ENCODE data around the gene ZSCAN5A. TPM values are rescaled to one million over a fixed set of nuclear protein-coding genes. Genes with fewer than 3 reads are reported as not detected.
A peak's percentile ranks its signal among the peaks of the same experiment; 100 is the strongest.
"Not testable (repeated sequence)": the region's sequence is repeated elsewhere in the genome, so short reads cannot be mapped to it uniquely, and the experiment has no call there.

ZSCAN5A gene
- total RNA-seq, 1 donor from 2014 or later: 14.8 TPM

- no peaks in the 10 kb centered on the region for H3K9me3 ChIP-seq
- H3K36me3 ChIP-seq: no peaks in the 10 kb centered on the region
- no peak for DNase-seq
- intact Hi-C loops (cut with DNase I): no loop called here
- no peak overlapping the region for H3K27ac ChIP-seq
- H3K27me3 ChIP-seq: no peaks in the 10 kb centered on the region
- no peaks in the 10 kb centered on the region for H3K4me1 ChIP-seq
- no peak overlapping the region for H3K4me3 ChIP-seq
- no peak for TF ChIP-seq CTCF (IDR thresholded peaks at IDR 0.05)
- ATAC-seq: no peak
These were observed 91.2 kb downstream of the ZSCAN5A start for GRCh38 chr19:56223481-56223880.

- no peak for DNase-seq
- H3K27me3 ChIP-seq: no peaks in the 10 kb centered on the region
- no peaks in the 10 kb centered on the region for H3K9me3 ChIP-seq
- no peaks in the 10 kb centered on the region for H3K36me3 ChIP-seq
- no peaks in the 10 kb centered on the region for H3K4me1 ChIP-seq
- no peak for TF ChIP-seq CTCF (IDR thresholded peaks at IDR 0.05)
- intact Hi-C loops (cut with DNase I): no loop called here
- ATAC-seq: no peak
- no peak overlapping the region for H3K4me3 ChIP-seq
- no peak overlapping the region for H3K27ac ChIP-seq
These were observed 91.7 kb downstream of the ZSCAN5A start for GRCh38 chr19:56222901-56223300.

GRCh38 chr19:56221851-56222250, 92.8 kb downstream of the ZSCAN5A start:
- Histone ChIP-seq H3K36me3 (no peaks in the 10 kb centered on the region), H3K27ac (no peak overlapping the region), H3K4me3 (no peak overlapping the region), H3K9me3 (no peaks in the 10 kb centered on the region), H3K4me1 (peaks cover 6% of the 10 kb centered on the region), H3K27me3 (peaks cover 9% of the 10 kb centered on the region)
- intact Hi-C loops (cut with DNase I): no loop called here
- DNase-seq: no peak
- ATAC-seq: no peak
- TF ChIP-seq CTCF (IDR thresholded peaks at IDR 0.05): no peak

GRCh38 chr19:56221442-56221841, 93.2 kb downstream of the ZSCAN5A start:
- H3K4me3 ChIP-seq; intact Hi-C loops (cut with DNase I): not testable (repeated sequence)
- peak; percentile 28 for ATAC-seq

GRCh38 chr19:56218961-56219360, 95.7 kb downstream of the ZSCAN5A start:
- H3K27ac ChIP-seq: no peak overlapping the region
- H3K36me3 ChIP-seq: no peaks in the 10 kb centered on the region
- ATAC-seq: no peak
- no peak for TF ChIP-seq CTCF (IDR thresholded peaks at IDR 0.05)
- intact Hi-C loops (cut with DNase I): no loop called here
- no peak overlapping the region for H3K4me3 ChIP-seq
- peaks cover 9% of the 10 kb centered on the region for H3K27me3 ChIP-seq
- H3K4me1 ChIP-seq: peaks cover 6% of the 10 kb centered on the region
- H3K9me3 ChIP-seq: no peaks in the 10 kb centered on the region
- no peak for DNase-seq

More at GRCh38 chr19:56221442-56221841, 93.2 kb downstream of the ZSCAN5A start:
- DNase-seq, H3K27ac ChIP-seq, H3K4me1 ChIP-seq, H3K9me3 ChIP-seq, H3K36me3 ChIP-seq, H3K27me3 ChIP-seq: not testable (repeated sequence)
- peak; percentile 29 for TF ChIP-seq CTCF (IDR thresholded peaks at IDR 0.05)

Data from upper lobe of right lung (tissue), 1 donor.